Liver (tissue), 3 donors: ENCODE data around the gene FAM98B.

ENCODE experiments used
- EGR1 ChIP-seq, 2 donors: IDR thresholded peaks; 2 replicates each; pipeline ENCODE4 v1.6.1; 2016 to 2018; ENCODE audit warnings: antibody characterized with exemption in 2 of 2, low read depth in 2 of 2
- FOXA1 ChIP-seq: IDR thresholded peaks from 2 replicates; pipeline ENCODE4 v1.6.1; 2016; ENCODE audit warnings: antibody characterized with exemption
- GABPA ChIP-seq, 2 donors: IDR thresholded peaks in 1 of 2; conservative IDR thresholded peaks in 1 of 2; 2 replicates each; pipeline ENCODE4 v1.6.1; 2016; ENCODE audit warnings: antibody characterized with exemption in 2 of 2, mild to moderate bottlenecking in 1 of 2, moderate library complexity in 1 of 2
- SP1 ChIP-seq: IDR thresholded peaks from 2 replicates; pipeline ENCODE4 v1.6.1; 2018; ENCODE audit warnings: antibody characterized with exemption, mild to moderate bottlenecking
- TAF1 ChIP-seq: conservative IDR thresholded peaks from 2 replicates; pipeline ENCODE4 v1.6.1; 2016; ENCODE audit warnings: antibody characterized with exemption, mild to moderate bottlenecking
- YY1 ChIP-seq: IDR thresholded peaks from 2 replicates; pipeline ENCODE4 v1.6.1; 2016; ENCODE audit warnings: antibody characterized with exemption, mild to moderate bottlenecking
- TF ChIP-seq, protein P1 (sequence below): fragments of 150-350 bp; IDR thresholded peaks from 2 replicates; pipeline ENCODE4 v1.5.1; 2017; ENCODE audit warnings: improper control_type of control experiment, low read depth, low read length; ENCODE audit not compliant: missing input control
- TF ChIP-seq, protein P2 (sequence below): IDR thresholded peaks from 2 replicates; pipeline ENCODE4 v1.6.1; 2016; ENCODE audit warnings: antibody characterized with exemption
- TF ChIP-seq, protein P3 (sequence below): IDR thresholded peaks from 2 replicates; pipeline ENCODE4 v1.6.1; 2016; ENCODE audit warnings: antibody characterized with exemption
- donor health status: healthy.
- donor health status: healthy.

DNA sequence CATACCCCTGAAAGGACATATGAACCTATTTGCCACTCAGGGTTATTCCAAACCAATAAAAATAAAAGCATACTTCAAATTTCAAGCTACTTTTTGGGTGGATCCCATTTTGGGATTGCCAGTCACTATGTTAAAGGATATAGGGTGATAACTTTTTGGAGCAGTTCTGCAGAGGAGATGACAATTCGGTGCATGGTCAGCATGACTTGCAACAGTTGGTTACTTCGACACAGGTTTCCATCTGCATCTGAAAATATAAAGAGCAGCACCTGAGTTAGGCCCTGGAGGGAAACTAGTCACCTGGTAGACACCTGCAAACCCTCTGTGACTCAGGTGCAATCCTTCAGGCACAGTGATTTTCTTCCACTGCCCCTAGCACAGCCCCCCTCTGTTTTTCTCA lies 72.2 kb downstream of the FAM98B start:
- TF ChIP-seq TAF1 (no peak), YY1 (no peak), SP1 (no peak), EGR1 (IDR thresholded peaks at IDR 0.05; ENCODE audit: low read depth in 2 of 2) (no peak), GABPA (IDR thresholded peaks at IDR 0.05 in 1 of 2, conservative IDR thresholded peaks at IDR 0.05 in 1 of 2) (no peak), FOXA1 (no peak)
- TF ChIP-seq, protein P1, sequence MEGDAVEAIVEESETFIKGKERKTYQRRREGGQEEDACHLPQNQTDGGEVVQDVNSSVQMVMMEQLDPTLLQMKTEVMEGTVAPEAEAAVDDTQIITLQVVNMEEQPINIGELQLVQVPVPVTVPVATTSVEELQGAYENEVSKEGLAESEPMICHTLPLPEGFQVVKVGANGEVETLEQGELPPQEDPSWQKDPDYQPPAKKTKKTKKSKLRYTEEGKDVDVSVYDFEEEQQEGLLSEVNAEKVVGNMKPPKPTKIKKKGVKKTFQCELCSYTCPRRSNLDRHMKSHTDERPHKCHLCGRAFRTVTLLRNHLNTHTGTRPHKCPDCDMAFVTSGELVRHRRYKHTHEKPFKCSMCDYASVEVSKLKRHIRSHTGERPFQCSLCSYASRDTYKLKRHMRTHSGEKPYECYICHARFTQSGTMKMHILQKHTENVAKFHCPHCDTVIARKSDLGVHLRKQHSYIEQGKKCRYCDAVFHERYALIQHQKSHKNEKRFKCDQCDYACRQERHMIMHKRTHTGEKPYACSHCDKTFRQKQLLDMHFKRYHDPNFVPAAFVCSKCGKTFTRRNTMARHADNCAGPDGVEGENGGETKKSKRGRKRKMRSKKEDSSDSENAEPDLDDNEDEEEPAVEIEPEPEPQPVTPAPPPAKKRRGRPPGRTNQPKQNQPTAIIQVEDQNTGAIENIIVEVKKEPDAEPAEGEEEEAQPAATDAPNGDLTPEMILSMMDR = no peak
- TF ChIP-seq, protein P2, sequence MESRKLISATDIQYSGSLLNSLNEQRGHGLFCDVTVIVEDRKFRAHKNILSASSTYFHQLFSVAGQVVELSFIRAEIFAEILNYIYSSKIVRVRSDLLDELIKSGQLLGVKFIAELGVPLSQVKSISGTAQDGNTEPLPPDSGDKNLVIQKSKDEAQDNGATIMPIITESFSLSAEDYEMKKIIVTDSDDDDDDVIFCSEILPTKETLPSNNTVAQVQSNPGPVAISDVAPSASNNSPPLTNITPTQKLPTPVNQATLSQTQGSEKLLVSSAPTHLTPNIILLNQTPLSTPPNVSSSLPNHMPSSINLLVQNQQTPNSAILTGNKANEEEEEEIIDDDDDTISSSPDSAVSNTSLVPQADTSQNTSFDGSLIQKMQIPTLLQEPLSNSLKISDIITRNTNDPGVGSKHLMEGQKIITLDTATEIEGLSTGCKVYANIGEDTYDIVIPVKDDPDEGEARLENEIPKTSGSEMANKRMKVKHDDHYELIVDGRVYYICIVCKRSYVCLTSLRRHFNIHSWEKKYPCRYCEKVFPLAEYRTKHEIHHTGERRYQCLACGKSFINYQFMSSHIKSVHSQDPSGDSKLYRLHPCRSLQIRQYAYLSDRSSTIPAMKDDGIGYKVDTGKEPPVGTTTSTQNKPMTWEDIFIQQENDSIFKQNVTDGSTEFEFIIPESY = no peak
- TF ChIP-seq, protein P3, sequence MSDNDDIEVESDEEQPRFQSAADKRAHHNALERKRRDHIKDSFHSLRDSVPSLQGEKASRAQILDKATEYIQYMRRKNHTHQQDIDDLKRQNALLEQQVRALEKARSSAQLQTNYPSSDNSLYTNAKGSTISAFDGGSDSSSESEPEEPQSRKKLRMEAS = no peak
